ENCODE results near the gene MAPRE3. TPM values are rescaled to one million over a fixed set of nuclear protein-coding genes. Genes with fewer than 3 reads are reported as not detected.

MAPRE3 gene
- total and polyA plus RNA-seq, 9 of the 15 experiments (the other 6 are each of a cell fraction or from before 2014, with no cell fraction given) = 0.70 to 43.2 (median 12.6) TPM

DNA sequence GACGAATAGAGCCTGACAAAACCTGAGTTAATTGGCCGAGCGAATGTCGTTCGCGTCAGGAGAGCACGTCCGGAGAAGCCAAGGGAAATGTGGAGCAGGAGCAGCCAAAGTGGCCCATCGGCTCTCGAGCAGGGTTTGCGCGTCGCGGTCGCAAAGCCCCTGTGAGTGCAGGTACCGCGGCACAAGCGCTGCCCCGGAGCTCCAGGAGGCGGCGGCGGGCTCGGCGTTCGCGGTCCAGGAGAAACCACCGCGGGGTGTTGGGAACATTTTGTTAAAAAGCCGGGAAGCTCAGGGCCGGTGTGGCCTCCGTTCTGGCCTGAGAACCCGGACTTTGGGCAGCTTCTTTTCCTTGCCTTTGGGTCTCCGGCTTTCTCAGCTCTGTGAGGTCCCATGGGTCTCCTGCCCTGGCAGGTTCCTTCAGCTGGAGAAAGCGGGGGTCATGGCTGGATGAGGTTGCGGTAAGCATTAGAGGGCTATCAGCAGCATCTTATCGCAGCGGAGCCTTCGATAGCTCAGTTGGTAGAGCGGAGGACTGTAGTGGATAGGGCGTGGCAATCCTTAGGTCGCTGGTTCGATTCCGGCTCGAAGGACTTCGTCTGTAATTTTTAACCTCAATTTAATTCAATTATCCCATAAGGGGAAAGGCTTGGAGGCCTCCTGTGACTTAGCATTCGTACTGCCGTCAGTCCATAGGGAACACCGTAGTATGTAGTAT, 80.0 kb downstream of the MAPRE3 start (continued):
- TF ChIP-seq, protein P1, sequence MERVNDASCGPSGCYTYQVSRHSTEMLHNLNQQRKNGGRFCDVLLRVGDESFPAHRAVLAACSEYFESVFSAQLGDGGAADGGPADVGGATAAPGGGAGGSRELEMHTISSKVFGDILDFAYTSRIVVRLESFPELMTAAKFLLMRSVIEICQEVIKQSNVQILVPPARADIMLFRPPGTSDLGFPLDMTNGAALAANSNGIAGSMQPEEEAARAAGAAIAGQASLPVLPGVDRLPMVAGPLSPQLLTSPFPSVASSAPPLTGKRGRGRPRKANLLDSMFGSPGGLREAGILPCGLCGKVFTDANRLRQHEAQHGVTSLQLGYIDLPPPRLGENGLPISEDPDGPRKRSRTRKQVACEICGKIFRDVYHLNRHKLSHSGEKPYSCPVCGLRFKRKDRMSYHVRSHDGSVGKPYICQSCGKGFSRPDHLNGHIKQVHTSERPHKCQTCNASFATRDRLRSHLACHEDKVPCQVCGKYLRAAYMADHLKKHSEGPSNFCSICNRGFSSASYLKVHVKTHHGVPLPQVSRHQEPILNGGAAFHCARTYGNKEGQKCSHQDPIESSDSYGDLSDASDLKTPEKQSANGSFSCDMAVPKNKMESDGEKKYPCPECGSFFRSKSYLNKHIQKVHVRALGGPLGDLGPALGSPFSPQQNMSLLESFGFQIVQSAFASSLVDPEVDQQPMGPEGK (CRISPR knock-in tag; IDR thresholded peaks at IDR 0.05; ENCODE audit: borderline replicate concordance) = peak; percentile 54; the same call in 1 of the 2 replicates
- TF ChIP-seq FOXA1 (IDR thresholded peaks at IDR 0.05; ENCODE audit: borderline replicate concordance) = no peak
- TF ChIP-seq IFI16 (CRISPR knock-in tag; IDR thresholded peaks at IDR 0.05) = no peak
- peak; percentile 62 for TF ChIP-seq EP300 (IDR thresholded peaks at IDR 0.05; ENCODE audit: low read length)
- TF ChIP-seq NEUROD1 (IDR thresholded peaks at IDR 0.05; ENCODE audit: borderline replicate concordance, low read depth, low read length, partially characterized antibody) = no peak
- TF ChIP-seq RBBP5 (IDR thresholded peaks at IDR 0.05; ENCODE audit: borderline replicate concordance, insufficient read depth, low read length, poor library complexity, severe bottlenecking) = no peak
- TF ChIP-seq FUS (optimal IDR thresholded peaks at IDR 0.05; ENCODE audit: low read depth, low read length) = no peak
- TF ChIP-seq, protein P2, sequence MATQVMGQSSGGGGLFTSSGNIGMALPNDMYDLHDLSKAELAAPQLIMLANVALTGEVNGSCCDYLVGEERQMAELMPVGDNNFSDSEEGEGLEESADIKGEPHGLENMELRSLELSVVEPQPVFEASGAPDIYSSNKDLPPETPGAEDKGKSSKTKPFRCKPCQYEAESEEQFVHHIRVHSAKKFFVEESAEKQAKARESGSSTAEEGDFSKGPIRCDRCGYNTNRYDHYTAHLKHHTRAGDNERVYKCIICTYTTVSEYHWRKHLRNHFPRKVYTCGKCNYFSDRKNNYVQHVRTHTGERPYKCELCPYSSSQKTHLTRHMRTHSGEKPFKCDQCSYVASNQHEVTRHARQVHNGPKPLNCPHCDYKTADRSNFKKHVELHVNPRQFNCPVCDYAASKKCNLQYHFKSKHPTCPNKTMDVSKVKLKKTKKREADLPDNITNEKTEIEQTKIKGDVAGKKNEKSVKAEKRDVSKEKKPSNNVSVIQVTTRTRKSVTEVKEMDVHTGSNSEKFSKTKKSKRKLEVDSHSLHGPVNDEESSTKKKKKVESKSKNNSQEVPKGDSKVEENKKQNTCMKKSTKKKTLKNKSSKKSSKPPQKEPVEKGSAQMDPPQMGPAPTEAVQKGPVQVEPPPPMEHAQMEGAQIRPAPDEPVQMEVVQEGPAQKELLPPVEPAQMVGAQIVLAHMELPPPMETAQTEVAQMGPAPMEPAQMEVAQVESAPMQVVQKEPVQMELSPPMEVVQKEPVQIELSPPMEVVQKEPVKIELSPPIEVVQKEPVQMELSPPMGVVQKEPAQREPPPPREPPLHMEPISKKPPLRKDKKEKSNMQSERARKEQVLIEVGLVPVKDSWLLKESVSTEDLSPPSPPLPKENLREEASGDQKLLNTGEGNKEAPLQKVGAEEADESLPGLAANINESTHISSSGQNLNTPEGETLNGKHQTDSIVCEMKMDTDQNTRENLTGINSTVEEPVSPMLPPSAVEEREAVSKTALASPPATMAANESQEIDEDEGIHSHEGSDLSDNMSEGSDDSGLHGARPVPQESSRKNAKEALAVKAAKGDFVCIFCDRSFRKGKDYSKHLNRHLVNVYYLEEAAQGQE (IDR thresholded peaks at IDR 0.05; ENCODE audit: borderline replicate concordance) = no peak
- TF ChIP-seq, protein P2 (CRISPR knock-in tag; IDR thresholded peaks at IDR 0.05; ENCODE audit: low read depth) = peak; percentile 17; the same call in 1 of the 2 replicates
- TF ChIP-seq ARHGAP35 (IDR thresholded peaks at IDR 0.05; ENCODE audit: partially characterized antibody) = no peak
- no peak for TF ChIP-seq ZNF57 (CRISPR knock-in tag; IDR thresholded peaks at IDR 0.05)
- TF ChIP-seq RBM15 (IDR thresholded peaks at IDR 0.05; ENCODE audit: insufficient read depth, low read length) = no peak
- TF ChIP-seq DACH1 (IDR thresholded peaks at IDR 0.05; ENCODE audit: partially characterized antibody) = no peak
- TF ChIP-seq, protein P3, sequence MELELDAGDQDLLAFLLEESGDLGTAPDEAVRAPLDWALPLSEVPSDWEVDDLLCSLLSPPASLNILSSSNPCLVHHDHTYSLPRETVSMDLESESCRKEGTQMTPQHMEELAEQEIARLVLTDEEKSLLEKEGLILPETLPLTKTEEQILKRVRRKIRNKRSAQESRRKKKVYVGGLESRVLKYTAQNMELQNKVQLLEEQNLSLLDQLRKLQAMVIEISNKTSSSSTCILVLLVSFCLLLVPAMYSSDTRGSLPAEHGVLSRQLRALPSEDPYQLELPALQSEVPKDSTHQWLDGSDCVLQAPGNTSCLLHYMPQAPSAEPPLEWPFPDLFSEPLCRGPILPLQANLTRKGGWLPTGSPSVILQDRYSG (tag; conservative IDR thresholded peaks at IDR 0.05; ENCODE audit: low read depth) = no peak

Data from K562 (cell line).